Left renal pelvis (tissue), 4 donors: ENCODE results near the gene ARID5B. TPM values are rescaled to one million over a fixed set of nuclear protein-coding genes. Genes with fewer than 3 reads are reported as not detected.

Experiments used
- DNase-seq, 4 donors: peaks; one replicate each; pipeline ENCODE4 v3.0.0-alpha.2; 2013; ENCODE audit warnings: low read depth in 4 of 4, low spot score in 3 of 4
- polyA plus RNA-seq, 4 donors: library from polyadenylated mRNA; unstranded; fragments of 120-200 nt; gene quantifications; one replicate each; pipeline ENCODE4 v1.2.1, GENCODE V29; 2013; ENCODE audit not compliant: insufficient read length in 4 of 4

ARID5B gene
- polyA plus RNA-seq, 4 donors = 24.7 to 54.5 (median 52.1) TPM

- no peak for DNase-seq
Observed at GRCh38 chr10:62045765-62046521, 144.4 kb downstream of the ARID5B start.

GRCh38 chr10:62046522-62047227 is 145.2 kb downstream of the ARID5B start:
- no peak for DNase-seq

GRCh38 chr10:62047228-62047892 is 145.9 kb downstream of the ARID5B start:
- DNase-seq = no peak

GRCh38 chr10:62047960-62048383 is 146.5 kb downstream of the ARID5B start:
- no peak for DNase-seq

GRCh38 chr10:62048470-62048869 is 147.0 kb downstream of the ARID5B start:
- no peak for DNase-seq

- DNase-seq = peak; percentile 84 to 90 (median 85)
Observed at GRCh38 chr10:62048919-62049623, 147.6 kb downstream of the ARID5B start.

GRCh38 chr10:62049624-62050345 is 148.3 kb downstream of the ARID5B start:
- DNase-seq = no peak

GRCh38 chr10:62050346-62050892 is 148.9 kb downstream of the ARID5B start:
- no peak for DNase-seq

GRCh38 chr10:62050893-62051433 is 149.5 kb downstream of the ARID5B start:
- DNase-seq = no peak

- no peak for DNase-seq
Observed at GRCh38 chr10:62052276-62052675, 150.8 kb downstream of the ARID5B start.

- DNase-seq = no peak
Observed at GRCh38 chr10:62053860-62054259, 152.4 kb downstream of the ARID5B start.

GRCh38 chr10:62054408-62054807 is 152.9 kb downstream of the ARID5B start:
- no peak for DNase-seq

- DNase-seq = no peak
Observed at GRCh38 chr10:62054830-62055229, 153.3 kb downstream of the ARID5B start.

GRCh38 chr10:62056219-62056618 is 154.7 kb downstream of the ARID5B start:
- no peak for DNase-seq

- no peak for DNase-seq
Observed at GRCh38 chr10:62056698-62057097, 155.2 kb downstream of the ARID5B start.

GRCh38 chr10:62057359-62057758 is 155.9 kb downstream of the ARID5B start:
- no peak for DNase-seq

- no peak for DNase-seq
Observed at GRCh38 chr10:62057850-62058249, 156.4 kb downstream of the ARID5B start.

- DNase-seq = no peak
Observed at GRCh38 chr10:62058476-62058875, 157.0 kb downstream of the ARID5B start.

- no peak for DNase-seq
Observed at GRCh38 chr10:62058896-62059216, 157.4 kb downstream of the ARID5B start.
